ENCODE results near the gene FGD6.
"Not testable (repeated sequence)": the region's sequence is repeated elsewhere in the genome, so short reads cannot be mapped to it uniquely, and the experiment has no call there.

The FGD6 gene

DNA sequence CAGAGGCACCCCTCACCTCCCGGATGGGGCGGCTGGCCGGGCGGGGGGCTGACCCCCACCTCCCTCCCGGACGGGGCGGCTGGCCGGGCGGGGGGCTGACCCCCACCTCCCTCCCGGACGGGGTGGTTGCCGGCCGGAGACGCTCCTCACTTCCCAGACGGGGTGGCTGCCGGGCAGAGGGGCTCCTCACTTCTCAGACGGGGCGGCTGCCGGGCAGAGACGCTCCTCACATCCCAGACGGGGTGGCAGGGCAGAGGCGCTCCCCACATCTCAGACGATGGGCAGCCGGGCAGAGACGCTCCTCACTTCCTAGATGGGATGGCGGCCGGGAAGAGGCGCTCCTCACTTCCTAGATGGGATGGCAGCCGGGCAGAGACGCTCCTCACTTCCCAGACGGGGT is 18.4 kb upstream of the FGD6 start:
- DNase-seq (ENCODE audit: low read depth in 1 of 2, low spot score in 1 of 2): not testable (repeated sequence)

- DNase-seq (ENCODE audit: low read depth in 1 of 2, low spot score in 1 of 2): not testable (repeated sequence)
These were observed 16.9 kb upstream of the FGD6 start for GRCh38 chr12:95234187-95234586.

DNA sequence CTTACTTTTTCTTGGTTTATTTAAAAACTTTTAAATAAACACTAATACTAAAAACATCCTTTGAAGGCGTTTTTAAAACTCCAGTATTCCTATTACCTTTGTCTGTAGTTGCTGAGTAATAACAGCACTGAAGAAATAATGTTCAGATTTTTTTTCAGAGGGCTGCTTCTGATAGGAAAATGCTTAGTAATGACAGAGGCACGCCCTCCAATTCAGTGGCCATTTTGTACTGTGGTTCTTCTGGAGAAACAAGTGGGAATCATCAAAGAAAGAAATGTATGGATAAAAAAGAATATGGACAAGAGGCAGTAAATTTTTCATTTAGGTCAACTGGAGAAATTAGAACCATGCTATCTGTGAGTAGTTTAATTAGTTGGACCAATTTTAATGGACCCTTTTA is 13.9 kb upstream of the FGD6 start:
- no peak for DNase-seq (ENCODE audit: low read depth in 1 of 2, low spot score in 1 of 2)

- no peak for DNase-seq (ENCODE audit: low read depth in 1 of 2, low spot score in 1 of 2)
These were observed 13.0 kb upstream of the FGD6 start for GRCh38 chr12:95230313-95230712.

DNA sequence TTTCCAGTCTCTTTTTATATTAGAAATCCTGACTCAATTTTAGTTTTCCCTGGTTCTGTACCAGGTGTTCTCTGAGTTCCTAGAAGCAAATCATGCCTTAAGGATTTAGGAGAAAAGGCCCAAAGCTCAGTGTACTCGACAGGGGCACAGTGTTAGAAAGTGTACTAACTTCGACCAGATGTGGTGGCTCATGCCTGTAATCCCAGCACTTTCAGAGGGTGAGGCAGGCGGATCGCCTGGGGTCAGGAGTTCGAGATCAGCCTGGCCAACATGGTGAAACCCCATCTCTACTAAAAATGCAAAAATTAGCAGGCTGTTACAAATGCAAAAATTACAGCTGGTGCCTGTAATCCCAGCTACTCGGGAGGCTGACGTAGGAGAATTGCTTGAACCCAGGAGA is 12.4 kb upstream of the FGD6 start:
- DNase-seq (ENCODE audit: low read depth in 1 of 2, low spot score in 1 of 2): no peak

DNA sequence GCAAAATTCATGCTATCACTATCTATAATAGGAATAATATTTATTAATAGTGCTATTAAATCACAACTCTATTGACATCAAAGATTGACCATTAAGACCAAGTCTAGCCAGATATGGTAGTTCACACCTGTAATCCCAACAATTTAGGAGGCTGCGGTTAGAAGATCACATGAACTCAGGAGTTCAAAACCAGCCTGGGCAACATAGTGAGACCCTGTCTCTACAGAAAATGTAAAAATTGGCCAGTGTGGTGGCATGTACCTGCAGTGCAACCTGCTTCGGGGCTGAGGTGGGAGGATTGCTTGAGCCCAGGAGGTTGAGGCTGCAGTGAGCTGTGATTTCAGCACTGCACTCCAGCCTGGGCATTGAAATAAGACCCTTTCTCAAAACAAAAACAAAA is 11.3 kb upstream of the FGD6 start:
- DNase-seq (ENCODE audit: low read depth in 1 of 2, low spot score in 1 of 2): no peak

- DNase-seq (ENCODE audit: low read depth in 1 of 2, low spot score in 1 of 2): no peak
These were observed 10.6 kb upstream of the FGD6 start for GRCh38 chr12:95227818-95228356.

DNA sequence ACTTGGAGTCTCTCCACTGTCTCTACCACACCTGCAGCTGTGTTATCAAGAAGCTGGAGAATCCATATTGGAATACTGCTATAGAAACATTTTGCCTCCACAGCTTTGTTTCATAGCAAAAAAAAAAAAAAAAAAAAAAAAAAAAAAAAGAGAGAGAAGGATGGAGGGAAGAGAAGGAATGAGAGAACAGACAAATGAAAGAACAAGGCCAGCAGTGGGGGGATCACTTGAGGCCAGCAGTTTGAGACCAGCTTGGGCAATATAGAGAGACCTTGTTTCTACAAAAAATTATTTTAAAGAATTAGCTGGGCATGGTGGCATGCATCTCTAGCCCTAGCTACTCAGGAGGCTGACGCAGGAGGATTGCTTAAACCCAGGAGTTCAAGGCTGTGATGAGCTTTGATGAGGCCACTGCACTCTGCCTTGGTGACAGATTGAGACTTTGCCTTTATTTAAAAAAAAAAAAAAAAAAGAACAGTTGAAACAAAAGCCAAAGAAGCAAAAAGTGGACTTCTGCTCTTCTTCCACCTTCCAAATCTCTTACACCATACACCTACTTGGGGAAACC is 8.5 kb upstream of the FGD6 start:
- no peak for DNase-seq (ENCODE audit: low read depth in 1 of 2, low spot score in 1 of 2)

DNA sequence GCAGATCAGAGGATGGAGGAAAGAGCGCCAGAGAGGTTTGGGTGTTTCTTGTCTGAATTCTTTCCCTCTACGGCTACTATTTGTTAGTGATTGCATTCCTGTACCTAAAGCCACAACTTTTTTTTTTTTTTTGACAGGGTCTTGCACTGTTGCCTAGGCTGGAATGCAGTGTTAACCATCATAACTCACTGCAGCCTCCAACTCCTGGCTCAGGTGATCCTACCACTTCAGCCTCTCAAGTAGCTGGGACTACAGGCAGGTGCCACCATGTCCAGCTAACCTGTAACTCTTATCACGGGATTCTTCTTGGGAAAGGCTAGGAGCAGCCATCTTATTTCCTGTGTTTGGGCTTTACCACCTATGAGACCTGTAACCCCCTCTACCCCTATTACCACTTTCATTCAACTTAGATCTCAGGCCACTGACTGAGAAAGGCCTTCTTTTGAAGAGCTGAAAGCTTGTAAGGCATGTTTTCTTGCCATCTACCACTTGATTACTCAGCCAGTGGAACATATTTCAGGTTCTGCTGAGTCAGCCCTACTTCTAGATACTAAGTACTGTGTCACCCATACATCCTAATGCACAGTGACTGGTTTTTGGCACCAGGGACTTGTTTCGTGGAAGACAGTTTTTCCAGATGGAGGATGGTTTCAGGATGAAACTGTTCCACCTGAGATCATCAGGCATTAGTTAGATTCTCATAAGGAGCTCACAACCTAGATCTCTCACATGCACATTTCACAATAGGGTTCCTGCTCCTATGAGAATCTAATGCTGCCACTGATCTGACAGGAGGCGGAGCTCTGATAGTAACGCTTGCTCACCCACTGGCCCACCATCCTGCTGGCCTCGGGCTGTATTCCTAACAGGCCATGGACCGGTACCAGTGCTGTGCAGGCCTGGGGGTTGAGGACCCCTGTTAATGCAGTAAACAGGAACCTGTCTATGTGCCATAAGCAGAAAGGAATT is 7.2 kb upstream of the FGD6 start:
- DNase-seq (ENCODE audit: low read depth in 1 of 2, low spot score in 1 of 2): no peak

- no peak for DNase-seq (ENCODE audit: low read depth in 1 of 2, low spot score in 1 of 2)
These were observed 3.5 kb upstream of the FGD6 start for GRCh38 chr12:95220726-95221125.

- DNase-seq (ENCODE audit: low read depth in 1 of 2, low spot score in 1 of 2): no peak
These were observed 2.9 kb upstream of the FGD6 start for GRCh38 chr12:95220190-95220589.

DNA sequence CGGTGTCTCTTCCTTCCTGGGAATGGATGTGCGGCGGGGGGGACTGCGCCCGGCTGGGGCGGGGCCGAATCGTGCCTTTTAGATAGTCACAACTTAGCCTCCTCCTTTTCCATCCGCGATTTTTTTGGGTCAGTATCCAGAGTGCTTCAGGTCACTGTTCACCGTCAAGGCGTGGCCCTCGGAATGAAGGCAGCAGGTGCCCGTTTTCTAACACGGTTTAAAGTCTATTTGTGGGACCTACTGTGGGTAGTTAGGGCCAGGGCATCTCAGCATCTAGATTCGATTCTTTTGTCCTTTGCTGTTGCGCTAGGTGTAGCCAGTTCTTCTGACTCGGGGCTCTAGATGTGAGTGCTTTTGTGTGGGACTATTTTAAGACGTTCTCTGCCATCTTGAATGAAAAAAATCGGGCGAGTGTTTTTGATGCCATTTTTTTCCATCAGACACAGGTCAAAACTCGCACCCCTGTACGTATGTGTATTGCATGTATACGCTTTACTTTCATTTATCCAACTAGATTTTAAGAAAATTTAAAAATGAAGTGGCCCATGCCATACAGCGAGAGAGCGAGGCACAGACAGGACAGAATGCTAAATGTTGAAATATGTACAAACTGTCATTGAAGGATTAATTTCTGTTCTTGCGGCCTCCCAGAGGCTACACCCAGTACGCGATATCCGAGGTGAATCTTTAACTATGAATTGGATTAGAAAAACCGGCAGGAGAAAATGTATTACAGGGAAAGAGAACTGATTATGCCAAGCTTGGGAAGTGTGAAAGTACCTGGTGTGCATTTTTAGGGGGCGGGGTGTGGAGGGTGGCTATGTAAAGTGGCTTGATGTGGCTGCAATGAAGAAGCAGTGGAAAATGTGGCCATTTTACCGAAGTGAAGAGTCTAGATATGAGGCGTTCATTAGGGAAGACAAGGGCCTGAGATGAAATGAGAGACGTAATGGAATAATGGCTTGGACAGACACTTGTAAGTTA is 1.2 kb upstream of the FGD6 start:
- DNase-seq (ENCODE audit: low read depth in 1 of 2, low spot score in 1 of 2): peak in 1 of 2 donors; percentile 3

DNA sequence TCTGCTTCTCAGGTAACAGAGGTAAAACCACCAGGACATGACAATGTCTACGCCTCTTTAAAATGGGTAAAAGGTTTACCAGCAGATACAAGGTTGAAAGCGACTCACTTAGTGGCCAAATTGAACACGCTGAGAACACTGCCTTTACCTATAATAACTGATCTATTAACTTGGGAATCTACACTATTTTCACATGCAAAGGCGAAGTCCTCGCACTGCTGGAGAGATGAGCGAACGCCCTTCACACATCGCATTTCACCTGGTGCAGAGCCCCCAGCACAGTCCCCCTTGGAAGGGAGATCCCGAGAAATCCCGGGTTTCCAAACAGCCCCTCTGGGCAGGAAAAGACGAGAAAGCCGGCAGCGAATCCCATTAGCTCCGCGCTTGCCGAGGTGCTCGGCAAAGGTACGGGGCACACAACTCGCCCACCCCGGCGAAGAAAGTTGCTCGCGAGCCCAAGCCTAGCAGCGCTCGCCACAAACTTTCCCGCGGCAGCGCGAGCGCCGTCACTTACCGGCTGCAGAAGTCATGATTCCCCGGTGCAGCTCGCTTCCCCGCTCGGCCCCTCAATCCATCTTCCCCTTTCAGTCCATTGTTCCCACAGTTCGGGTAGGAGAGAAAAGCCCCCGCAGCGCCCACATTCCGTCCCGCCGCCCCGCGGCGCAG is 423 bp downstream of the FGD6 start:
- no peak for DNase-seq (ENCODE audit: low read depth in 1 of 2, low spot score in 1 of 2)

DNA sequence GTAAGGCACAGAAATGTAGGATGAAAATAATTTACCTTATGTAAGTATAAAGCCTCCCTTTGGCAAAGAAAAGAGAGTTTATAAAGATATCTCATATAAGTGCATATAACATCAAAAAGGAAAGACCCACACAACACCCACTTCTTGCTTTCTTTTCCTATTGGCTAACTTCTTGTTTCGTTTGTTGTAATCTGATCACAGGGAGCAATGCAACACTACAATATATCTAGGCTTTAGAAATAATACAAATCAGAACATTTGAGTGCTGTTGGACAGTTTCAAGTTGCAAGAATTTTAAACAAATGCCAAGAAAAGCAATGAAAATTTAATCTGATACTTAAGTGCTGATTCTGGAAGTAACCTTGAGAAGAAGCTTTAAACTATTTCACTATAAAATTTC is 1.3 kb downstream of the FGD6 start:
- DNase-seq (ENCODE audit: low read depth in 1 of 2, low spot score in 1 of 2): no peak

DNA sequence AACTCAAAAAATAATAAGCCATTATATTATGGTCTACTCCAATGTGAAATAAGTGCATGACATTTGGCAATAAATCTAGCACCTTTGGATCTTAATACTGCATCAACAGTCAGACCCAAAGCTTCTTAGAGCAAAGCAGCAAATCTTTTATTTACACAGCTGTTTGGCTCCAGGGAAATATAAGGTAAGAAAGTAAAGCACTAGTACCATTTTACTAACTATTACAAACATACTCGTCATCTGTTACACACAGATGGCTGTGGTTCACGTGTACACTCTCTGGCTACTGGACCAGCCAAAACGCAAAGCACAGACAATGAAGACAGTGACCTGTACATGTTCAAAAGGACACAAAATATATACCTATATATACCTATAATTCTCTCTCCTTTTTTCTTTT is 2.8 kb downstream of the FGD6 start:
- no peak for DNase-seq (ENCODE audit: low read depth in 1 of 2, low spot score in 1 of 2)

- no peak for DNase-seq (ENCODE audit: low read depth in 1 of 2, low spot score in 1 of 2)
These were observed 3.3 kb downstream of the FGD6 start for GRCh38 chr12:95213928-95214327.

- DNase-seq (ENCODE audit: low read depth in 1 of 2, low spot score in 1 of 2): no peak
These were observed 4.1 kb downstream of the FGD6 start for GRCh38 chr12:95213119-95213518.

GRCh38 chr12:95212586-95212985 is 4.7 kb downstream of the FGD6 start:
- DNase-seq (ENCODE audit: low read depth in 1 of 2, low spot score in 1 of 2): no peak

DNA sequence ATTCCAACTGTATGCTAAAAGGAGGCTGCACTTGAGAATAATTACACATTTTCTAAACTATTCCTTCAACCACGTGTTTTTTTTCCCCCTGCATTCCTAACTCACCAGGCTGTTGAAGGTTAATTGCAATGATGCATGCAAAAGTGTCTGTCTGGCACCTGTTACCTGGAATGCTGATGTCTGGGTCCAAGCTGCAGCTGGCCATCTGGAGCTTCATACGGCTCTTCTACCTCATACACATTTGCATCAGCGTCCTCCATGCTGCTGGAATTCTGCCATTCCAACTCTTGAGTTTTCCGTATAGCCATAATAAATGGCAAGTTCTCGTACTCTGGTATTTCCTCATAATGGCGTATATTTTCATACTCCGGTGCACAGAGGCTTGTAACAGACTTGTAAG is 8.6 kb downstream of the FGD6 start:
- DNase-seq (ENCODE audit: low read depth in 1 of 2, low spot score in 1 of 2): no peak

- no peak for DNase-seq (ENCODE audit: low read depth in 1 of 2, low spot score in 1 of 2)
These were observed 9.9 kb downstream of the FGD6 start for GRCh38 chr12:95207407-95207806.

DNA sequence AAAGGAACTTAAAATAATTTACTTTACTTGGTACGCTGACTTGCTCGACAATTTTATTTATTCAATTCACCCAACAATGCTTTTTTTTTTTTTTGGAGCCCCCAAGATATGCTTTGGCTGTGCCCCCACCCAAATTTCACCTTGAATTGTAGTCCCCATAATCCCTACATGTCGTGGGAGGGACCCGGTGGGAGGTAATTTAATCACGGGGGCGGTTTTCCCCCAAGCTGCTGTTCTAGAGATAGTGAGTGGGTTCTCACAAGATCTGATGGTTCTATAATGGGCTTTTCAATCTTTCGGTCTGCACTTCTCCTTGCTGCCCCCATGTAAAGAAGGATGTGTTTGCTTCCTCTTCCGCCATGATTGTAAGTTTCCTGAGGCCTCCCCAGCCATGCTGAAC is 10.4 kb downstream of the FGD6 start:
- DNase-seq (ENCODE audit: low read depth in 1 of 2, low spot score in 1 of 2): no peak

All from stimulated activated CD4-positive, alpha-beta T cell treated with anti-CD3 and anti-CD28 coated beads, Interleukin-15, amount 100 ng/mL, for 1 hour (primary cell).